Brain microvascular endothelial cell (primary cell): ENCODE measurements around the gene CDHR2.

Source experiments
- DNase-seq: peaks from one replicate; pipeline ENCODE4 v3.0.0-alpha.2; 2020
- H3K27ac ChIP-seq: fragments of 250-450 bp; sonication (Bioruptor Pico); 2 replicates; pipeline ENCODE4 v1.5.1; 2020; ENCODE audit warnings: mild to moderate bottlenecking, moderate library complexity
- H3K27me3 ChIP-seq: fragments of 250-450 bp; sonication (Bioruptor Pico); replicated peaks from 2 replicates; pipeline ENCODE4 v1.5.1; 2020; ENCODE audit warnings: mild to moderate bottlenecking
- H3K36me3 ChIP-seq: fragments of 250-450 bp; sonication (Bioruptor Pico); replicated peaks from 2 replicates; pipeline ENCODE4 v1.5.1; 2020; ENCODE audit warnings: mild to moderate bottlenecking
- H3K4me3 ChIP-seq: 2 replicates; pipeline ENCODE4 v1.5.1; 2011; ENCODE audit warnings: low read depth, mild to moderate bottlenecking, control low read depth, low read length, moderate library complexity
- CTCF ChIP-seq: IDR thresholded peaks from 2 replicates; pipeline ENCODE4 v1.5.1; 2011; ENCODE audit warnings: low read depth, mild to moderate bottlenecking, moderate library complexity, low read length, control low read depth, inconsistent platforms; ENCODE audit errors: missing control alignments
- in situ Hi-C: cut with HindIII; loops from 2 replicates; pipeline ENCODE4 v1.10.0; 2017; ENCODE audit warnings: low sequenced_read_pairs, low pct_ligation_motif_present

The CDHR2 gene

DNA sequence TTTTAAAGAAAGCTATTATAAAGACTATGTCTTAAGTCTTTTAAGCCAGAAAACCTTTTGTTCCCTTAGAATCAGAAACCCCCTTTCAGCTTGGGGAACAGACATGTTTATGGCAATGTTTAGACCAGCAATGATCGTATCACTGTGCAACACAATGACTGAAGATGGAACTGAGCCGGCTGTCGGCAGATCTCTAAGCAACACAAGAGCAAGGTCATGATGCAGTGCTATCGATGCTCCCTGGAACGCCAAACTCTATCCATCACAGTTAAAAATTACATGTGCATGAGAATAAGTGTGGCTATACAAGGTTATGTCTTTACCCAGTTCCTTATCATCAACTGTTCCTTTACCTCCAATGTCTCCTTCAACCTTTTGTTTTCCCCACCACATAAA is 10.2 kb upstream of the CDHR2 start:
- no peak for TF ChIP-seq CTCF
- no peaks in the 10 kb centered on the region for H3K36me3 ChIP-seq
- DNase-seq = no peak
- H3K27me3 ChIP-seq = no peaks in the 10 kb centered on the region
- H3K4me3 ChIP-seq = no peak overlapping the region
- H3K27ac ChIP-seq = no peak overlapping the region
- in situ Hi-C loops = no loop called here

GRCh38 chr5:176540476-176540899 is 8.7 kb upstream of the CDHR2 start:
- in situ Hi-C loops = no loop called here
- H3K27me3 ChIP-seq = no peaks in the 10 kb centered on the region
- no peaks in the 10 kb centered on the region for H3K36me3 ChIP-seq
- DNase-seq = no peak
- TF ChIP-seq CTCF = no peak
- no peak overlapping the region for H3K27ac ChIP-seq
- H3K4me3 ChIP-seq = no peak overlapping the region

GRCh38 chr5:176540956-176541337 is 8.2 kb upstream of the CDHR2 start:
- TF ChIP-seq CTCF = no peak
- Histone ChIP-seq H3K27me3 (no peaks in the 10 kb centered on the region), H3K27ac (no peak overlapping the region), H3K36me3 (no peaks in the 10 kb centered on the region), H3K4me3 (no peak overlapping the region)
- no peak for DNase-seq
- in situ Hi-C loops = no loop called here

- Histone ChIP-seq H3K27ac (no peak overlapping the region), H3K36me3 (no peaks in the 10 kb centered on the region), H3K27me3 (no peaks in the 10 kb centered on the region), H3K4me3 (no peak overlapping the region)
- DNase-seq = no peak
- no peak for TF ChIP-seq CTCF
- in situ Hi-C loops = no loop called here
Observed at GRCh38 chr5:176541338-176542134, 7.6 kb upstream of the CDHR2 start.

GRCh38 chr5:176542135-176542595 is 7.0 kb upstream of the CDHR2 start:
- TF ChIP-seq CTCF = no peak
- no peaks in the 10 kb centered on the region for H3K36me3 ChIP-seq
- DNase-seq = no peak
- no peak overlapping the region for H3K27ac ChIP-seq
- no peaks in the 10 kb centered on the region for H3K27me3 ChIP-seq
- in situ Hi-C loops = no loop called here
- peak overlapping the region; percentile 61 for H3K4me3 ChIP-seq
